RPMI8226 (cell line): ENCODE results near the gene TWIST2.

Experiments used
- DNase-seq: peaks from one replicate; pipeline ENCODE4 v3.0.0-alpha.2; 2015

Gene TWIST2

DNA sequence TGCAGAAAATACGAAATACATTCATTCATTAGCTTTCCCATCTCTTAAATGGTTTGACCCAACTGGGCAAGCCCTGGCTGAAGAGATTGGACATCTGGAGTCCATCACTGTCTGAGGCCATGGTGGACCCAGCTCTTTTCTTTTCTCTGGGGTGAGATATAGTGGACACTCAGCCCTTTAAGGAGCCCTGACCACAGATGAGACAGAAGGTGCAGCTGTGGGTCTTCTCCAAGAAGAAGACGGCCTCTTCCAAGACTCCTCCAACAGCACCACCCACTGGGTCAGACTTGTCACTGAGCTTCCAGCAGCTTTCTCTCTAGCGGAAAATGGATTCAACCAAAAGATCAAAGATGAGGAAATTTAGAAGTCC is 27.2 kb downstream of the TWIST2 start:
- no peak for DNase-seq

DNA sequence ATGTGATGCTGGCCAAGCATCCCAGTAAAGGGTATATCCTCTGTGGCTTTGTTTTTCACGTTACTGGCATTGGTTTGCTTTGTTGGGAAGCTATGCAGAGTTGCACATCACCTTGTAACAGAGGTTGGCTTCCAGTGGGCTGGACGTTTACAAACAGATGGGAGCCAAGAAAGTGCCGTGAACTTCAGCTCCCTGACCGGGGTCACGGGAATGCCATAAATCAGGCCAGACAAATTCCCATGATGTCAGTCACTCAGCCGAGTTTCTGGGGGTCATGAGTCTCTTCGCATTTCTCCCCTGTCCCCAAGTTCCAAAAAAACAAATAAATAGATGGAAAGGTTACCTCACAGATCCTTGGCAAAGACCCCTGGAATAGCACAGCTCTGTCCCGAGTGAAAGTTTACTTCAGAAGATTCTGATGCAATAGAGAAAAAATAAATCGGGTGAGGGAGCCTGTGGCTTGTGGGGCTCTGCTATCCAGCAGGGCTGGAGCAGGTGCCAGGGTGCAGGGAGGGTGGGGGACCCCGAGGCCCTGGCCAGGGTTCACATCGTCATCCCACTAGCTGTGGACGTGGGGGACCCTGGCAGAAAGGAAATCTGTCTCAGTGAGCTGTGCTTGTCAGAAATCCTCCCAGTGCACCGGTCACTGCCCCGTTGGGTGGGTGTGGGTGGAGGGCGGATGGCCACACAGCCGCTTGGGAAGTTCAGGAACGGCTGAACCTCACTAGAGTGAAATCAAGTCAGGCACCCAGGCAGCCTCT is 27.8 kb downstream of the TWIST2 start:
- DNase-seq = no peak

DNA sequence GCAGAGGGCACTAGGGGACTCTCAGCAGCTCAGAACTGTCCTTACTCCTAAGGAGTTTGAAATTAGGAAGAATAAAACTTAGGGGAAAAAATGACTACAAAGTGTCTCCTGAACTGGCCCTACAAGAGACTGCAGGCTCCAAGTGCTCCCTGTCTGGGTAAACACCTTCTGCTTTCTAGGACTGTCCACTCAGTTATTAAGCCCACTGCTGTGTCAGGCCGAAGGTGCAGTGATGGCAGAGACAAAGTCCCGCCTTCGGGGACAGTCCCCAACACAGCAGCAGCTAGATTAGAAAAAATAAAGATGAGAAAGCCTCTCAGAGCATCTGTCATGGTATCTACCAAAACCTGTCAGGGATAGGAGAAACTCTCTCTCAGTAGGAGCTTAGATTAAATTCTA is 28.3 kb downstream of the TWIST2 start:
- DNase-seq = no peak

DNA sequence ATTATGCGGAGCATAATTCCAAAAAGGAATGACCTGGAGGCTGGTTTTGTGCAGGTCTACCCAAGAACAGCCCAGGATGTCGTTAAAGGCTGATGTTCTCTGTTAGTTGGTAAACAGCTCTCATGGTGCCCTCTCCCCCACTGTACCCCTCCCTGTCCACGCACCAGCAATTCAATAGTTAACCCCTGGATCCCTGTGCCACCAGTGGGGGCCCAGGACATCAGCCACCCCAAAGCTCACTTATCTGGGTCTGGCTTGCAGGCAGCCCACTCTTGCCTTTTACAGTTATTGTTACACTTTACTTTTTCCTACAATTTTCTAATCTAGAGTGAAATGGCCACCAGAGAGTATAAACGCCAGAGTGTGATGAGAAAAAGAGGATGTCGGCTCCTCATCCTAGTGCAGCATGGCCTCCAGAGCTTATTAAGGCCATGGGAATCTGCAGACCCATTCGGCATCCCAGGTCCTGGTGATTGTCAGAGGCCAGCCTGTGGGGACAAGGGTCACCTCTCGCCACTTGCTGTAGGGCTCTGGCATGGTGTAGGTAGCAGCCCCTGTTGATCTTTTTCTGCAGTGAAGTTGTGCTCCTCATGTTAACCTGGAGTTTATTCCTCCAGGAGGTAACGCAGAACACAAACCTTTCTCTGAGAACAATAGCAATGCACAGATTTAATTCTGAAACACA is 30.3 kb downstream of the TWIST2 start:
- no peak for DNase-seq

DNA sequence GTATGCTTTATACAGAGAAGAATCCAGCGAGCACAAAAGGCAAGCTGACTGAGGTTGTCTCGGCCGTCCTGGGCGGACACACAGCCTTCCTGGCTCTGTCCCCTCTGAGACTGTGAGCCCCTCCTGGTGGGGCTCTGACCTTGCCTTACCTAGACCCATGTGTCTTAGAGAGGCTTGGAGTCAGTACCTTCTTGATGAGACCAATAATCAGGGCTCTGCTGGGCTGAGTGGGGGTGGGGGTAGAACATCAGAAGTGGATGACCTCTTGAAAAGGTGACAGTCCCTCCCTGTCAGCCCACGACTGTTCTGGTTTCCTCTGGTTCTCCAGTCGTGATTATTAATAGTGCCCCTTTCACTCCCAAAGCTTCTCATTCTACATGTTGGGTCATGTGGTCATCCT is 31.2 kb downstream of the TWIST2 start:
- no peak for DNase-seq

DNA sequence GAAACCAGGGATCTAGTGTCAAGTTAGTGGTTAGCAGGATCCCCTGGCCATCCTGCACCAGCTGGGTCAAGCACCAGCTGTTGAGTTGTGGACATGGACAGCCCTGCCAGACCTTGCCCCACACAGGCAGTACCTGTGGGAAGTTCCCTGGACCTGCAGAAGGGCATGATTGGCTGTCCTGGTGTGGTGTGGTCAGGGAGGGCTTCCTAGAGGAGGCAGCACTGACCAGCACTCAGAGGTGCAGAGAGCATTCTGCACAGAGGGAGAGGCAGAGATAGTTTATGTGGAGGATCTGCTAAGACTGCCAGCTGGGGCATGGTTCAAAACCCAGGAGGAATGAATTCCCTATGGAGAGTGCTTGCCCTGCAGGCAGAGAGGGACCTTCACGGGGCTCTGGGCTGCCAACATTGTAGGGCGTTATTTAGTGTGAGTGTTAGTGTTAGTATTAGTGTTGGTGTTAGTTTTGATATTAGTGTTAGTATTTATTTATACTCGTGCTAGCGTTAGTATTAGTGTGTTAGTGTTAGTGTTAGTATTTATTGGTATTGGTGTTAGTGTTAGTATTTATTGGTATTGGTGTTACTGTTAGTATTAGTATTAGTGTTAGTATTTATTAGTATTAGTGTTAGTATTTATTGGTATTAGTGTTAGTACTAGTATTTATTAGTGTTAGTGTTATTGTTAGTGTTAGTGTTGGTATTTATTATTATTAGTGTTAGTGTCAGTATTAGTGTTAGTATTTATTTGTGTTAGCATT is 31.9 kb downstream of the TWIST2 start:
- DNase-seq = no peak

DNA sequence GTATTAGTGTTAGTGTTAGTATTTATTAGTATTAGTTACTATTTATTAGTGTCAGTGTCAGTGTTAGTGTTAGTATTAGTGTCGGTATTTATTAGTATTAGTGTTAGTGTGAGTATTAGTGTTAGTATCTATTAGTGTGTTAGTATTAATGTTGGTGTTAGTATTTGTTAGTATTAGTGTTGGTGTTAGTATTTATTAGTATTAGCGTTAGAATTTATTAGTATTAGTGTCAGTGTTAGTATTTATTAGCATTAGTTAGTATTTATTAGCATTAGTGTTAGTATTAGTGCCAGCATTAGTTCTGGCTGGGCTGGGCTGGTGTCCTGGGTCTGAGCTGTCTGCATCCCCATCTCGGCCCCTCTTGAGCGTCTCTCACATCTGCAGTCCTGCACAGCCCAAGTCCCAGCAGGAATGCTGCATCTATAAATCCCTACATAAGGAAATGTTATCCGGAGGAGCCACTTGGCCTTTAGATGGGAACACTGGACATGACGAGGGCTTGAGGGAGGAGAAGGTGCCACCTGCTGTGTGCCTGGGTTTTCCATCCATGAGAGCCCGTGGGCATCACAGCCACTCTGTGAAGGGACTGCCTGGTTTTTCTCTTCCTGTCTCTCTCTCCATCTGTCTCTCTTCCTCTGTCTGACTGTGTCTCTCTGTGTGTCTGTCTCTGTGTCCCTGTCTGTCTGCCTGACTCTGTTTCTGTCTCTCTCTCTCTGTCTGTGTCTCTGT is 33.6 kb downstream of the TWIST2 start:
- DNase-seq = no peak

DNA sequence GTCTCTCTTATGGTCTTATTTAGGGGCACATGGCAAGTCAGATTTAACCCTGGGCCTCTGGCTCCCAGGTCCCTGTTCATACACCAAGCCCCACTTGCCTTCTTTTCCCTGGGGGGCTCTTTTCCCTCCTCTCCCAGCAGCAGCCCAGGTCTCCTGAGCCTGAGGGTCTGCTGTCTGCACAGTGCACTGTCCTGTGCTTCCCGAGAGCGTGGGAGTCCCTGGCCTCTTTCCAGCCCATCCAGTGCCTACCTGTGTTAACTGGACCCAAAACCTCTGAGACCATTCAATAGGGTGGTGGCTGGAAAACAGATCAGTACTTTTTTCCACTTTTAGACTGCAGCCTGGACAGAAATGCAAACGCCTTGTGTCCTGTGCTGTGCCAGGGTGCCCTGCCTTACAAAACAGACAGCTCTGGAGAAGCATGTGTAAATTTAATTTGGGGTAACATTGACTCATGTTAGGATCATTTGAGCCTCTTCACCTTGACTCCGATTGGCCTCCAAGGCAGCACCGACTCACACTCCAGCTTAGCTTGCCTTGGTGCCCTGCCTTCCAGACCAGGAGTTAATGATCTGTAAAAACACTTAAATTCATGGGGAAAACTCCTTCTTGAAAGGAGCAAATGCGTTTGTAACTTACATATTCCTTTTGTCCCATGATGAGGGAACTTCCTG is 34.3 kb downstream of the TWIST2 start:
- DNase-seq = no peak

DNA sequence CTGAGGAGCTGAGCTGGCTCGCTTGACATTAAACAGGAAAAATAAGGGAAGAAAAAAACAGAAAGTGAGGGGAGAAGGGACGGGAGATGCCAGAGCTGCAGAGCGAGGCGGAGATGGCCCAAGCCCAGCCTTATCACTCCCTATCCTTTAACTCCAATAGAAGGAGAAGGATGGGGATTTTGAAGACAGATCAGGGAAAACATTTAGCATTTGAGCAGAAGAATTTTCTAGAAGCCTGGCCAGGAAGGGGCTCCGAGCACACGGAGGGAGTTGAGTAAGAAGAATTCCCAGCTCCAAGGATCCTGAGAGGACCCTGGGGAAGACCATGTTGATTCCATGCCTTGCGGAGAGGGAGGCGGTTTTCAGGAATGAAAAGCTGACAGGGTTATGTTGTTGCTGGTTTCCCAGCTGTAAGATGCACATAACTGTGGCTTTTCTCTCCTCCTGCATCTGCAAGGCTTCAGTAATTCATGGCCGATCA is 35.6 kb downstream of the TWIST2 start:
- no peak for DNase-seq

DNA sequence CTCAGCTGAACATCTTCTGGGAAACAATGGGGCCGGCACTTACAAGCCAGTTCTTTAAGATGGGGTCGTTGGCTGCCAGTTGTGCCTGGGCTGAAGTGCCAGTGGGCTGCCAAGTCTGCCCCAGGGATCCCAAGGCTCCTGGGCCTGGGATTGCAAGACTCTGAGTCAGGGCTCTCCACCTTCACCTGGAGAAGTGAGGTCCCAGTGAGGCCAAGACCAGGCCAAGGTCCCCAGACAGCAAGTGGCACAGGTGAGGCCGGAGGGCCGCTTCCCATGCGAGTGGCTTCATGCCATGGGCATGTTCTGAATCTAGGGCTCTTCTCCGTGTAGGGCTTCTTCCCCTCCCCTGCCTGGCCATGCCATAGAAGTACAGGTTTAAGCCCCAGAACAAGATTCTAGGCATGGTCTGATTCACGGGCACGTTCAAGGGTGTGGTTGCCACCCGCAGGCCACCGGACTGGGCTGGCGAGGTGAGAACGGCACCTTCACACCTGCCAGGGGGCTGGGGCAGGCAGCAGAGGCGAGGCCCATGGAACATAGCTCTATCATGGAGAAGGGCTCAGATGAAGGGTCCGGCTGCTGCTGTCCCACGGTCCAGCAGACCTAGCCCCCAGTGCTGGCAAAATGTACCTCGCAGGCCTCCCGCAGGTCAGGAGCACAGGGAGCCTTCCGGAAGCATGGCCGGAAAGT is 36.4 kb downstream of the TWIST2 start:
- DNase-seq = no peak

DNA sequence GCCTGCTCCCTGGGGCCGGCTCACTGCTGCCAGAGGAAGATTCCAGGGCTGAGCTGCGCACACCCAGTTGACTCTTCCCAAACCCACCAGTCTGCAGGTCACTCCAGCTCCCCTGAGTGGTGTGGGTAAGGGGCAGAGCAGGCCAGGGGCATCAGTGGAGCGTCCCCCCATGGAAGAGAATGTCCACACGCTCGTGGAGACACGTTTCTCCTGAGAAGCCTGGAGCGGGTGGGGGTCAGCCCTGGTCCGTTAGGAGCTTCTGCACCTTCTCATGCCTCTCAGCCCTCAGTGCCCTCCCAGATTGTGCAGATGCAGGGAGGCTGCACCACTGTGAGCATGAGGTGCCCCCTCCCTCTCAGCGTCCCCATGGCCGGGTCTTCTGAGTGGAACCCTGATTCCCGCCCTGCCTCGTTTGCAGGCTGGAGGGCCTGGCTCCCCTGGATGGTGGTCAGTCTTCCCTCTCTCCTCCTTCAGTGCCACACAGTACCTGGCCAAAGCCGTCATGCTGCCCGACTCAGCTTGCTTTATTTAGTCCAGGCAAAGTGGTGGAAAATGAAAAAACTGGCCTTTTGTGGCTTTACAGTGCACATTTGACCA is 37.0 kb downstream of the TWIST2 start:
- no peak for DNase-seq

DNA sequence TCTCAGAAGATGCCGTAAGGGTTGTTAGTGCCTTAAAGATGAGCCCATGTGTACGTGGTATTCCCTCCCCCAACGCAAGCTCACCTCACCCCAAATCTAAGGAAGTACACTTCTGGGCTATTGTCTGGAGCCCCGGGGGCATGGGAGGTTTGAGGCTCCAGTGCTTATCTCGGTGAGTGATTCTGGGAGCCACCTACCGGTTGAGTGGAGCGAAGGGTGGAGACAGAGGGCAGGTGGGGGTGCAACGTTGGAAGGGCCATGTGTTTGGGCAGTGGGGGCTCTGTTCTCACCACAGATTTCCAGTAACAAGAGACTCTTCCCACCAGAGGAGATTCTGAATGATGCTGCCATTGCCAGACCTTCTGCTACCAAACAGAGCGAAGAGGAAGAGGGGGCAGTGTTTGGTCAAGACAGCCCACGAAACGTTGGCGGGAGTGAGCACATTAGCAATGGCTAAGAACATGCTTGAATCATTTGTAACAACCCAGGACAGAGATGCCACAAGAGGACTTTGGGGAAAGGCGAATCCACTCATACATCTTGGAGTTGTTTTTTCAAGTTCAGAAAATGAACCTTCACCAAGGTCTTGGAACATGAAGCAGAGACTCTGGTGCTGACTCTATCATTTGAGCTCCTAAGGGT is 38.7 kb downstream of the TWIST2 start:
- DNase-seq = no peak

DNA sequence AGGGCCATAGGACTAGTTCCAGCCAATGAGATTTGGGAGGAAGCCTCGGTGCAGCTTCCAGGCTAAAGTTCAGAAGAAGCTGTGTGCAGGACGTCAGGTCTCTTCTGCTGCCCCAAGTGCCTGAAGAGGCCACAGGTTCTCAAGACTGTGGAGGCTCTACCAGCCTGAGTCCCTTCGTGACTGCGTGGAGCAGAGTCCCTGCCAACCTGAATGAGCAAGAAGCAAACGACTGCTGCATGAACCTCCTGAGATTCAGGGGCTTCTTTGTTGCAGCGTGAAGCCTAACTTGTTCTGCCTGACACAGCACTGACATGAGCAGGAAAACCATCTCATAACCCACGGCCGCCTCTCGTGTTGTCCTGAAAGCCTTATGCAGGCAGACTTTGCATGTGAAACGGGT is 39.7 kb downstream of the TWIST2 start:
- DNase-seq = no peak

DNA sequence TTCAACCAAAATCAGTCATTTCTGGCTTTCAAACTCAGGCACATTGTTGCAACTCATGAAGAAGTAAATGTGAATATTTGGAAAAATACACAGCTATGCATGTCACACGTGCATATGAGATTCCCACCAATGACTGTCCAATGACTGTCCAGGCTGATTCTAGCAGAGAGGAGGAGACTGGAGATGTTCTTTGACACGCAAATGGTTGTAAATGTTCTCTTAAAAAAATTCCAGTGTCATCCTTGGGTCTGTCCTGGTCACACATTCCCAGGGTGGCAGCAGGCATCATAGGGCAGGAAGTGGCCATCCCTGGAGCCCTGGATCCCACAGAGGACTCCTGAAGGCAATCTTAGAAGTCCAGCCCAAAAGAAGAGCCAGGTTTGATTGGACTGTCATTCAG is 40.9 kb downstream of the TWIST2 start:
- no peak for DNase-seq

DNA sequence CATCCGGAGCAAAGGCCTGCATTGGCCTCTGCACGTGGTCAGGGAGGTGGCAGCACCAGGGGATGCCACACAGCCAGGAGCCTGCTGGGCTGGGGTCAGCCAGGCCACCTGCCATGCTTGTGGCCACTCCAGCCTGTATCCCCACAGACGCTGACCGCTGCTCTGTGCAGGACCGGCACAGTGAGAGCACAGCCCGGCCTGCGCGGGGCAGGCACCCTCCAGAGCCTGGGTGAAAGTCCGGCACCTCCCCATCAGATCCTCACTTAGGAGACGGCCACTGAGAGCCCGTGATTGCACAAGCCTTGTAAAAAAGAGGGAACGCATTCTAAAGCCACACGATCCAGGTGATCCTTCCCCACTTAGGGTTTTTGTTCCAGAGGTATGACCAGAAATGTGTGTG is 42.2 kb downstream of the TWIST2 start:
- no peak for DNase-seq

DNA sequence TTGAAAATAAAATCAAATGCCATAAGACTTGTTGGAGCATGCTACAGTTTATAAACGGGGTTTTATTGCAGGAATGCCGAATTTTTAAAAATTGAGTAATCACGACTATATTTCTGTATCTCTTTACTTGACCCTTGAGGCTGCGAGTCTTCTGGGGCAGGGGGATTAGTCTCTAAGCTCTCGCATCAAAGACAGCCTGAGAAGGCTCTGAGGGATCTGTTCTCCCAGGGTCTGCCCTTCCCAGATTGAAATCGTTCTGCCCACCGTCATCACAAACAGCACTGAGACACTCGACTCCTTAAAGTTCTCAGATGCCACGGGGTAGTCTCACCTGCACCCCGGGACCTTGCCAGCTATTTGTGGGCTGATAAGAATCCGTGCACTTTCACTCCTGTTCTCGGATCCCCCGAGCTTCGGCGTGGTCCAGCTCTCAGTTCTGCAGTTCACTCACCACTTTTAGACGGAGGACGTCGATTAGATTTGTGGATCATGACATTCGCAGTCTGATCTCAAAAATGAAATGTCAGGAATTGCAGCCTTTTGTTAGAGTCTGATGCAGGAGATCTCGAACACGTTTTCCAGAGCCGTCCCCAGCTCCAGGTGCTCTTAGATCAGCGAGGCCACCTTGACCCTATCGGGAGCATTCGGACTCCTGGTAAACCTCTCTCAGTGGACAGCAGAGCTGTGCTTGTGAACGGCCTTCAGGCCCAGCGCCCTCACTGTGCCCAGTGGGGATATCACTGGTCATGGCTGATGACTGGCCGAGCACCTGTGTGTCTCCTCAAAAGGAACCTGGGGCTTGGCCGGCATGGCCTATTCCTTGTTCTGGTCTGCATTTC is 43.0 kb downstream of the TWIST2 start:
- no peak for DNase-seq

DNA sequence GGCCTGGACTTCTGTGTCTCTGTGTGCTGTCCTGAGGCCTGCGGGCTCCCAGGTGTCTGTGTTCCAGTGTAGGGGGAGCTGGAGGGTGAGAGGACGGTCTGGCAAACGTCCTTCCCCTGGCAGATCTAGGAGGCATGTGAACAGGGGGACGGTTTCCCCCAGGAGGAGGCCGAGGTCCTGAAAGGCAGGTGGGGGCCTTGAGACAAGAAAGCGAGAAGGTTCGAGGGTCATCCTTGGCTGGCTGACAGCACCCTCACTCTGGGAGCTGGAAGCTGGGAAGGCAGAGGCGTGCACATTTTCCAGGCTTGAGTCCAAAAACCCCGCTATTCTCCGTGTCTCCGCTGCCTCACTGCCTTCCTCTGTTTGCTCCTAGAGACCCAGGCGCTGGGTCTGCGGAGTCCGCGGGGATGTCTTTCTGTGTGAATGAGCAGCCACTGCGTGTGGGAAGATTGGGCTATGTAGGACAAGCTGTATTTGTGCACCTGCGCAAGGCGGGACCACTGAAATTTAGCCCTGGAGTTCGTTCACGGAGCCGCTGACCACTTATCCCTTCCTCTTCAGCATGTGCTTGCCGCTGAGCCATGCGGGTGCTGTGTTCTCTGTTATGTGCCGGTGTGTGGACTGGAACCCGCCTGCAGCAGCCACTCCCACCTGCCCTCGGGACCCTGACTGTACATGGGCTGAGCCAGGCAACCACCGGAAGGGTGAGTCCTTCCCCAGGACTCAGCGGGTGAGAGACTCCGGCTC is 43.7 kb downstream of the TWIST2 start:
- no peak for DNase-seq

DNA sequence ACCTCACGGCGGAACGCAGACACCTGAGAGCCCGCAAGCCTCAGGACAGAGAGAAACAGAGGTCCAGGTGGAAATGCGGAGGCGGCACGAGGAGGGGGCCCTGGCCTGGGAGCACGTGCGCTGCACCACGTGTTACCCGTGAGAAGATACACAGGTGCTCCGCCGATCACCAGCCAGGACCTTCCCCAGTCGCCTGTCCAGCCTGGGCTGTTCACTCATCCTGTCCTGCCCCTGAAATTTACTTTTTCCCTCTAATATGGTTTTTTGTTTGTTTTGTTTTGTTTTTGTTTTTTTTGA is 44.3 kb downstream of the TWIST2 start:
- no peak for DNase-seq

DNA sequence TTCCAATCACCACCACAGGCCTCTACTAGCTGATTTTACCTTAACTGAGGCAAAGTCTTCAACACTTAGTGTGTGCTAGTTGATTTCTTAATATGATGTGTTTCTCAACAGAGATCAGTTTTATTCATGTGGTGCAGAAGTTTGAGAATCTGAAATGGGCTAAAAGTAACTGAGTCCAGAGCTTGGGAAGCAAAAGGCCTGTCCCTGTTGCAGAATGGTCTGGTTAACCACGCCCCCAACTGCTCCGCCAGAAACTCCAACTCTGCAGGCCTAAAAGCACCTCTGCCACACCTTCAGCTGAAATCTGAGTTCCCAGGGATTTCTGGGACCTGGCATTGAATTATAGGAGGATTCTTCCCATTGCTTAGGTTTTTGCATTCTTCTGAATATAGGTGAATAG is 44.9 kb downstream of the TWIST2 start:
- no peak for DNase-seq
